Caco-2 (cell line): ENCODE data around the gene HYDIN. TPM values are rescaled to one million over a fixed set of nuclear protein-coding genes. Genes with fewer than 3 reads are reported as not detected.

Experiments
- BruUV-seq: library from RNA; stranded (reverse); fragments of 400-500 nt; replicated peaks from 2 replicates; lab custom pipeline; 2021; lab: Mats Ljungman, UMichigan
- CTCF ChIA-PET: fragments of 300-600 bp; sonication (Branson Sonifier 250); formaldehyde crosslinking; loops from one replicate; lab custom pipeline; 2022; ENCODE audit warnings: antibody characterized with exemption; lab: Charles Lee
- POLR2A ChIA-PET: fragments of 300-600 bp; sonication (Branson Sonifier 250); formaldehyde crosslinking; loops from one replicate; lab custom pipeline; 2022; ENCODE audit warnings: antibody characterized with exemption; lab: Charles Lee
- DNase-seq, 2 experiments: peaks; one replicate each; pipeline versions ENCODE4 v3.0.0 to v3.0.0-alpha.2; 2020 to 2022
- H3K27me3 ChIP-seq: replicated peaks from 2 replicates; pipeline ENCODE4 v1.6.0; 2011; ENCODE audit warnings: low read length; ENCODE audit not compliant: control insufficient read depth, insufficient read depth
- H3K36me3 ChIP-seq: 2 replicates; pipeline ENCODE4 v1.5.1; 2011; ENCODE audit warnings: low read length; ENCODE audit not compliant: control insufficient read depth, insufficient read depth
- H3K4me1 ChIP-seq: fragments of 250-450 bp; sonication (Bioruptor Pico); 2 replicates; pipeline ENCODE4 v1.5.1; 2020; ENCODE audit warnings: mild to moderate bottlenecking
- H3K4me3 ChIP-seq: 2 replicates; pipeline ENCODE4 v1.5.1; 2011; ENCODE audit warnings: low read depth, mild to moderate bottlenecking, control low read depth, low read length
- H3K9me3 ChIP-seq: fragments of 250-450 bp; sonication (Bioruptor Pico); 2 replicates; pipeline ENCODE4 v1.5.1; 2020; ENCODE audit warnings: mild to moderate bottlenecking, moderate library complexity
- H3K27ac Mint-ChIP-seq: one replicate; pipeline ENCODE4 v1.8.0; 2022; ENCODE audit warnings: mixed read lengths; ENCODE audit not compliant: unreplicated experiment
- H3K27me3 Mint-ChIP-seq: one replicate; pipeline ENCODE4 v1.8.0; 2022; ENCODE audit warnings: mixed read lengths; ENCODE audit not compliant: insufficient read depth, unreplicated experiment
- H3K36me3 Mint-ChIP-seq: one replicate; pipeline ENCODE4 v1.8.0; 2022; ENCODE audit warnings: mild to moderate bottlenecking, mixed read lengths; ENCODE audit not compliant: insufficient read depth, unreplicated experiment
- H3K4me1 Mint-ChIP-seq: one replicate; pipeline ENCODE4 v1.8.0; 2022; ENCODE audit warnings: low read depth, mixed read lengths; ENCODE audit not compliant: unreplicated experiment
- H3K4me3 Mint-ChIP-seq: one replicate; pipeline ENCODE4 v1.8.0; 2022; ENCODE audit warnings: mild to moderate bottlenecking, moderate library complexity, mixed read lengths; ENCODE audit not compliant: unreplicated experiment
- H3K9me3 Mint-ChIP-seq: one replicate; pipeline ENCODE4 v1.8.0; 2022; ENCODE audit warnings: mixed read lengths; ENCODE audit not compliant: unreplicated experiment
- intact Hi-C: fragments of 100-400 bp; cut with micrococcal nuclease; formaldehyde crosslinking; loops from one replicate; pipeline ENCODE4 v1.10.0; 2022; ENCODE audit not compliant: unreplicated experiment
- total RNA-seq: library from RNA; stranded (reverse); gene quantifications from 2 replicates; pipeline ENCODE4 v1.2.3, GENCODE V29; 2022
- TF ChIP-seq, protein P1 (sequence below), 2 experiments: fragments of 200-600 bp in 1 of 2; IDR thresholded peaks; 1 replicate in 1 of 2; 2 replicates in 1 of 2; pipeline versions ENCODE4 v1.5.1 to v1.8.0; 2011 to 2022; ENCODE audit warnings: antibody characterized with exemption in 1 of 2, control low read depth in 1 of 2, inconsistent platforms in 1 of 2, low read depth in 1 of 2, low read length in 1 of 2, mild to moderate bottlenecking in 1 of 2, moderate library complexity in 1 of 2; ENCODE audit not compliant: insufficient read depth in 1 of 2, severe bottlenecking in 1 of 2, unreplicated experiment in 1 of 2

The HYDIN gene
- total RNA-seq, 1 experiment from 2014 or later: 0.68 TPM

DNA sequence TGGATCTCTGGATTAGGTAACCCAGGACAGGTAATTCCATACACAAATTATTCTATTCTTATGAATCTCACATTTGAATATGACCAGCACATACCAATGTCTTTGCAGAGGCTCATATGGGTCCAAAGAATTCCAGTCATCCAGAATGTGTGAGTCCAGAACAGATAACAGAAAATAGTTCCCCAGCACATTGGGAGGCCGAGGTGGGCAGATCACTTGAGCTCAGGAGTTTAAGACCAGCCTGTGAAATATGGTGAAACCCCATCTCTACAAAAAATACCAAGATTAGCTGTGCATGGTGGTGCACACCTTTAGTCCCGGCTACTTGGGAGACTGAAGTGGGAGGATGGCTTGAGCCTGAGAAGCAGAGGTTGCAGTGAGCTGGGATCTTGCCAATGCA, 26.9 kb downstream of the HYDIN start:
- H3K27me3 ChIP-seq: no peaks in the 10 kb centered on the region
- H3K4me1 Mint-ChIP-seq: no peaks in the 10 kb centered on the region
- ChIA-PET CTCF (no interaction called here), POLR2A (no interaction called here)
- H3K27ac Mint-ChIP-seq: no peak overlapping the region
- no peak overlapping the region for H3K4me3 Mint-ChIP-seq
- 0 out of 2 replicates have a peak, but pooled peaks cover 5% of the 10 kb centered on the region for H3K9me3 ChIP-seq
- no peaks in the 10 kb centered on the region for H3K4me1 ChIP-seq
- intact Hi-C loops: no loop called here
- no peak for DNase-seq
- TF ChIP-seq, protein P1, sequence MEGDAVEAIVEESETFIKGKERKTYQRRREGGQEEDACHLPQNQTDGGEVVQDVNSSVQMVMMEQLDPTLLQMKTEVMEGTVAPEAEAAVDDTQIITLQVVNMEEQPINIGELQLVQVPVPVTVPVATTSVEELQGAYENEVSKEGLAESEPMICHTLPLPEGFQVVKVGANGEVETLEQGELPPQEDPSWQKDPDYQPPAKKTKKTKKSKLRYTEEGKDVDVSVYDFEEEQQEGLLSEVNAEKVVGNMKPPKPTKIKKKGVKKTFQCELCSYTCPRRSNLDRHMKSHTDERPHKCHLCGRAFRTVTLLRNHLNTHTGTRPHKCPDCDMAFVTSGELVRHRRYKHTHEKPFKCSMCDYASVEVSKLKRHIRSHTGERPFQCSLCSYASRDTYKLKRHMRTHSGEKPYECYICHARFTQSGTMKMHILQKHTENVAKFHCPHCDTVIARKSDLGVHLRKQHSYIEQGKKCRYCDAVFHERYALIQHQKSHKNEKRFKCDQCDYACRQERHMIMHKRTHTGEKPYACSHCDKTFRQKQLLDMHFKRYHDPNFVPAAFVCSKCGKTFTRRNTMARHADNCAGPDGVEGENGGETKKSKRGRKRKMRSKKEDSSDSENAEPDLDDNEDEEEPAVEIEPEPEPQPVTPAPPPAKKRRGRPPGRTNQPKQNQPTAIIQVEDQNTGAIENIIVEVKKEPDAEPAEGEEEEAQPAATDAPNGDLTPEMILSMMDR (IDR thresholded peaks at IDR 0.05; ENCODE audit: insufficient read depth in 1 of 2, low read depth in 1 of 2, low read length in 1 of 2, severe bottlenecking in 1 of 2, unreplicated experiment in 1 of 2): no peak
- BruUV-seq: no TSS peak
- no peak overlapping the region for H3K4me3 ChIP-seq
- no peaks in the 10 kb centered on the region for H3K36me3 ChIP-seq
- no peaks in the 10 kb centered on the region for H3K36me3 Mint-ChIP-seq
- peaks cover 11% of the 10 kb centered on the region for H3K9me3 Mint-ChIP-seq
- peaks cover 14% of the 10 kb centered on the region for H3K27me3 Mint-ChIP-seq

DNA sequence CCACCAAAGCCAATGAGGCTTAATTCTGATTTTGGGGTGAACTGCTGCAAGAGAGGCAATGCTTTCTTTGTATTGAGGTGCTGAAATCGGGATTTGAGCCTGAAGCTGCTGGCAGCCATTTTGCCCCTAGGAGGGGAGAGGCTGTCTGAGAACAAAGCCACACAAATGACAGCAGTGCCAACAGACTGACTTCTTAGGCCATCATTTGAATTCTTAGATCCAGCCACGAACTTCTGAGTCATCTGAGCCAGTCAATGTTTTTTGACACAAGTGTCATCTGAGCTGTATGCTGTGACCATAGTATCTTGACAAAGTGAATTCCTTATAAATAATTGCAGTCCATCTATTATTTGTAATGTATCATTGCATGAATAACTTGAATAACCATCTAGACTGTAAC, 29.0 kb downstream of the HYDIN start:
- intact Hi-C loops: no loop called here
- Histone ChIP-seq H3K9me3 (no peaks in the 10 kb centered on the region), H3K4me3 (no peak overlapping the region), H3K4me1 (no peaks in the 10 kb centered on the region), H3K36me3 (no peaks in the 10 kb centered on the region), H3K27me3 (no peaks in the 10 kb centered on the region)
- CTCF ChIA-PET: no interaction called here
- DNase-seq: no peak
- no TSS peak for BruUV-seq
- Mint-ChIP-seq H3K36me3 (no peaks in the 10 kb centered on the region), H3K4me1 (no peaks in the 10 kb centered on the region), H3K9me3 (peaks cover 4% of the 10 kb centered on the region), H3K27me3 (peaks cover 5% of the 10 kb centered on the region), H3K4me3 (no peak overlapping the region), H3K27ac (no peak overlapping the region)
- POLR2A ChIA-PET: no interaction called here
- TF ChIP-seq, protein P1 (IDR thresholded peaks at IDR 0.05; ENCODE audit: insufficient read depth in 1 of 2, low read depth in 1 of 2, low read length in 1 of 2, severe bottlenecking in 1 of 2, unreplicated experiment in 1 of 2): no peak

DNA sequence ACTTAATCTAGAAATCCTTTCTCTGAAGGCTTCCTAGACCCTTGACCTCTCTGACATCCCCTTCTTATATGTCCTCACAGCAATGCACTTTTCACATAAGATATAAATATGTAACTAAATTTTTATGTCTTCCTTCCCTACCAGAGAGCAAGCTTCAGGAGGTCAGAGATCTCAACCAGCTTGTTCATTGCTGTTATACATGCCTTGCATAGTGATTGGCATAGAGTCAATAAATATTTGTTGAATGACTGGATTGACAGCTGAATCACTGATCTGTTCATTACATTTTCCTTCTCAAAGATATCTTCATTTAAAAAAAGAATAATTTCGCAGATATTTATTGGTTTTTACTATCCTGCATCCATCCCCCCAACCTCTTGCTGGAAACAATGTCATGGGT, 29.5 kb downstream of the HYDIN start:
- POLR2A ChIA-PET: no interaction called here
- H3K27ac Mint-ChIP-seq: no peak overlapping the region

More for the DNA sequence above, 29.5 kb downstream of the HYDIN start:
- no peak overlapping the region for H3K4me3 Mint-ChIP-seq
- CTCF ChIA-PET: no interaction called here
- Histone ChIP-seq H3K4me3 (no peak overlapping the region), H3K36me3 (no peaks in the 10 kb centered on the region), H3K9me3 (no peaks in the 10 kb centered on the region), H3K4me1 (no peaks in the 10 kb centered on the region), H3K27me3 (no peaks in the 10 kb centered on the region)
- H3K4me1 Mint-ChIP-seq: no peaks in the 10 kb centered on the region
- DNase-seq: no peak
- peaks cover 5% of the 10 kb centered on the region for H3K27me3 Mint-ChIP-seq
- no peaks in the 10 kb centered on the region for H3K36me3 Mint-ChIP-seq
- TF ChIP-seq, protein P1 (IDR thresholded peaks at IDR 0.05; ENCODE audit: insufficient read depth in 1 of 2, low read depth in 1 of 2, low read length in 1 of 2, severe bottlenecking in 1 of 2, unreplicated experiment in 1 of 2): no peak
- intact Hi-C loops: no loop called here
- H3K9me3 Mint-ChIP-seq: no peaks in the 10 kb centered on the region
- no TSS peak for BruUV-seq
